Superior temporal gyrus (tissue), 1 donor: ENCODE data around the gene ADGRA1.
"Not testable (repeated sequence)": the region's sequence is repeated elsewhere in the genome, so short reads cannot be mapped to it uniquely, and the experiment has no call there.

Experiments
- DNase-seq: peaks from one replicate; pipeline ENCODE4 v3.0.0-alpha.2; 2016; ENCODE audit errors: extremely low spot score

ADGRA1 gene

GRCh38 chr10:133127291-133128125 lies 39.8 kb downstream of the ADGRA1 start:
- DNase-seq: no peak

- DNase-seq: no peak
Observed at GRCh38 chr10:133128126-133129070, 40.7 kb downstream of the ADGRA1 start.

- DNase-seq: no peak
Observed at GRCh38 chr10:133129071-133129858, 41.5 kb downstream of the ADGRA1 start.

- DNase-seq: no peak
Observed at GRCh38 chr10:133129859-133130495, 42.3 kb downstream of the ADGRA1 start.

GRCh38 chr10:133130602-133131001 lies 42.9 kb downstream of the ADGRA1 start:
- DNase-seq: no peak

- DNase-seq: no peak
Observed at GRCh38 chr10:133131053-133131452, 43.3 kb downstream of the ADGRA1 start.

GRCh38 chr10:133131734-133132472 lies 44.2 kb downstream of the ADGRA1 start:
- DNase-seq: no peak

- no peak for DNase-seq
Observed at GRCh38 chr10:133132473-133133291, 45.0 kb downstream of the ADGRA1 start.

- DNase-seq: no peak
Observed at GRCh38 chr10:133133471-133134231, 45.9 kb downstream of the ADGRA1 start.

GRCh38 chr10:133134411-133135115 lies 46.8 kb downstream of the ADGRA1 start:
- no peak for DNase-seq

- no peak for DNase-seq
Observed at GRCh38 chr10:133135116-133135465, 47.4 kb downstream of the ADGRA1 start.

- not testable (repeated sequence) for DNase-seq
Observed at GRCh38 chr10:133137486-133138145, 49.9 kb downstream of the ADGRA1 start.

- DNase-seq: no peak
Observed at GRCh38 chr10:133139551-133140065, 51.9 kb downstream of the ADGRA1 start.

- no peak for DNase-seq
Observed at GRCh38 chr10:133140417-133141143, 52.9 kb downstream of the ADGRA1 start.

- no peak for DNase-seq
Observed at GRCh38 chr10:133141144-133141957, 53.6 kb downstream of the ADGRA1 start.

- no peak for DNase-seq
Observed at GRCh38 chr10:133141958-133142340, 54.2 kb downstream of the ADGRA1 start.
